Uterus (tissue), 4 donors: ENCODE results near the gene SLIT3. TPM values are rescaled to one million over a fixed set of nuclear protein-coding genes. Genes with fewer than 3 reads are reported as not detected.

Experiments
- DNase-seq, 2 donors: peaks; one replicate each; pipeline ENCODE4 v3.0.0-alpha.2; 2019 to 2020
- H3K27ac ChIP-seq, 2 donors: fragments of 200-600 bp; sonication (generic); 1 replicate in 1 of 2; 2 replicates in 1 of 2; pipeline ENCODE4 v1.5.1; 2016 to 2018
- H3K27me3 ChIP-seq, 2 donors: fragments of 200-600 bp; sonication (generic); one replicate each; pipeline ENCODE4 v1.5.1; 2018 to 2019; ENCODE audit warnings: control low read depth in 1 of 2
- H3K36me3 ChIP-seq, 2 donors: fragments of 200-600 bp; sonication (generic); one replicate each; pipeline ENCODE4 v1.5.1; 2019; ENCODE audit warnings: control low read depth in 1 of 2
- H3K4me1 ChIP-seq, 2 donors: fragments of 200-600 bp; sonication (generic); one replicate each; pipeline ENCODE4 v1.5.1; 2018 to 2019; ENCODE audit warnings: control low read depth in 1 of 2
- H3K4me3 ChIP-seq, 2 donors: fragments of 200-600 bp; sonication (generic); 1 replicate in 1 of 2; 2 replicates in 1 of 2; pipeline ENCODE4 v1.5.1; 2018 to 2019; ENCODE audit warnings: mild to moderate bottlenecking in 1 of 2
- H3K9me3 ChIP-seq, 2 donors: fragments of 200-600 bp; sonication (generic); one replicate each; pipeline ENCODE4 v1.5.1; 2019; ENCODE audit warnings: control low read depth in 1 of 2
- CTCF ChIP-seq, 4 experiments: fragments of 200-600 bp in 2 of 4; fragments of 450-650 bp in 2 of 4; sonication (generic) in 2 of 4; IDR thresholded peaks; one replicate each; pipeline ENCODE4 v1.5.1; 2016 to 2019; ENCODE audit warnings: antibody characterized with exemption in 4 of 4, mild to moderate bottlenecking in 2 of 4, moderate library complexity in 1 of 4
- POLR2A ChIP-seq, 2 donors: fragments of 450-650 bp; IDR thresholded peaks; one replicate each; pipeline ENCODE4 v1.6.1; 2016; ENCODE audit warnings: antibody characterized with exemption in 2 of 2, mild to moderate bottlenecking in 1 of 2, moderate library complexity in 1 of 2
- intact Hi-C: fragments of 100-400 bp; cut with DNase I; formaldehyde crosslinking; loops from one replicate; pipeline ENCODE4 v1.15.1; 2023; ENCODE audit warnings: low total_unique reads
- total RNA-seq, 4 donors: library from RNA; depleted of rRNA in 3 of 4; stranded (reverse); fragments of >200 nt in 3 of 4; gene quantifications; one replicate each; pipeline versions ENCODE4 v1.1.0 to v1.2.4, GENCODE V29; 2014 to 2023
- donor health status: DM: yes; HTN: yes; CAD: no.

SLIT3 gene
- total RNA-seq, 4 donors from 2014 or later, result 9.4 to 62.2 (median 28.1) TPM

DNA sequence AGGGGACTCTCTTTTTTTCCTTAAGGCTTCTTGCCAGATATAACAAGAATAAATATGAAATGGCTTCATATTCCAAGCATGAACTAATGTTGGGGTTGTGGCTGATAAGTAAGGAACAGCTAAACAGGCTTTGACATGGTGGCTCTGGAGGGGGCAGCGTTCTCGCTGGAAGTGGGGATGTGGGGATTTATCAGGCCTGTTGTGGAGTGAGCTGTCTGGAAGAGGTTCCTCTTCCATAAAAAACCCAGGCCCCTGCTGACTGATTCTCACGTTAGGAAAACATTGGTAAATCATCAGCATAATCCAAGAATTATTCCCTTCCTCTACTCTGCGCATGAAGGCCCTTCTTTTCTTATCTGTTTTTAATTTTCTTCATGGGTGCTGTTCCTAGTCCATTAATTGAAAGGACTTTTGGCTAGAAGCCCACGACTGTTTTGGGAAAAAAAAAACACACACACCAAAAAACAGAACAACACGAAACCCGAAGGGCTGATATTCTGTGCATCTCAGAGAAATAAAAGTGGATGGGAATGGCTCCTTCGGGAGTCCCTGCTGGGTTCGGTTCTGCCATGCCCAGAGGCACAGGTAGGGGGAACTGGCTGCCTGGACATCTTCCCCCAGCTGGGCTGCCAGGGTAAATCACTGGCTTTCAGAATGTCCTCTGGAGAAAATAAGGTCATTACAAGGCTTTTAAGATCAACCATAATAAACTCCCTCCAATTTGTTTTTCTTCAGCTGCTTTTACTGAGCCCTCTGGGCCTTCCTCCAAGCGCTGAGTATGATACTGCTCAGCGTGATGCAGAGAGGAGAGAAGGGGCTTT is 297.0 kb downstream of the SLIT3 start:
- peak overlapping the region; percentile 54 to 58 for H3K27ac ChIP-seq
- no peaks in the 10 kb centered on the region for H3K36me3 ChIP-seq
- intact Hi-C loops, result no loop called here
- H3K4me1 ChIP-seq, result no peaks in the 10 kb centered on the region
- peak; percentile 48 for DNase-seq
- no peaks in the 10 kb centered on the region for H3K27me3 ChIP-seq
- no peak overlapping the region for H3K4me3 ChIP-seq
- H3K9me3 ChIP-seq, result no peaks in the 10 kb centered on the region
- peak; percentile 29 to 57 (median 46) for TF ChIP-seq CTCF (IDR thresholded peaks at IDR 0.05)
- TF ChIP-seq POLR2A (IDR thresholded peaks at IDR 0.05), result no peak

DNA sequence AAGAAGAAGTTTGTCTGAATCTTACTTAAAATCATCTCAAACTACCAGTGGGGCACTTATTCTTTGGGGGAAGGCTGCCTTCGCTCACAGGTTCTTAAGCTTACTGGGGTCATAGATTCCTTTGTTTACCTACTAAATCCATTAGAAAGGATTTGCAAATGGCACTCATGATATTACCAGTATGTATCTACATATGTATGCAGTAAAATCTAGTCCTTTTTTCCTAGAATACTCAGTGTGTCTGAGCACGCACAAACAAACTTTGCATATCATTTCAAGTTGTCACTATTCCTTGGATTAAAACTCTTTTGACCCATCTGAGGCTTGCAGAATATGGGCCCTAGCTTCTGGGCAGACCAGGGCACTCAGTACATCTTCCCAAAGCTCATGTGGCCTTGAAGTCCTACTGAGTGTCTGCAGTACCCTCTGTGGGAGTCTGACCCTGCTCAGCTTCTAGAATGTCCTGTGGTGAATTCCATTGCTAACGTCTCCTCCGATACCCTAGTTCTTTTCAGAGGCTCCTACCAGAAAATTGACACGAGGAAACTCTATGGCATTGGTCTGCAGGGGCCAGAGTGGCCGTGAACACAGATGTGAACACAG is 297.9 kb downstream of the SLIT3 start:
- intact Hi-C loops, result no loop called here
- TF ChIP-seq POLR2A (IDR thresholded peaks at IDR 0.05), result no peak
- TF ChIP-seq CTCF (IDR thresholded peaks at IDR 0.05), result no peak
- peak overlapping the region in 1 of 2 donors; percentile 54 for H3K27ac ChIP-seq

DNA sequence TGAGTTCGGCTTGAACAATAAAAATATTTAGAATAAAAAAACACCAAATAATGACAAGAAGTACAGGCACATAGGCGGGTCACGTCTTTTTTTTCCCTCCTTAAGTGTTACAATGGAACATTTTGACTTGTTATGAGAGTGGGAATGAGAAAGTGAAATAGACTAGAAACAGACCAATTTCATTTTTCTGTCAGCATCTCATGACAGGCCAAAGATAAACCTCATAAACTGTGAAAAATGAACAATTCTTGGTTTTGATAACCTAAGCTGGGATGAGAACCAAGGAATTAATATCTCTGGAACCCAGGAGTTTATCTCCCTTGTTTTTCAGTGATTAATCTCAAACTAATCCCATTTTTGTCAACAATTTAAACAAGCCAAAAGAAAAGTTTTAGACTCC is 299.5 kb downstream of the SLIT3 start:
- intact Hi-C loops, result no loop called here

More for the DNA sequence above, 297.9 kb downstream of the SLIT3 start:
- H3K27me3 ChIP-seq, result no peaks in the 10 kb centered on the region
- H3K4me3 ChIP-seq, result no peak overlapping the region
- H3K36me3 ChIP-seq, result no peaks in the 10 kb centered on the region
- no peak for DNase-seq
- no peaks in the 10 kb centered on the region for H3K9me3 ChIP-seq
- H3K4me1 ChIP-seq, result no peaks in the 10 kb centered on the region

DNA sequence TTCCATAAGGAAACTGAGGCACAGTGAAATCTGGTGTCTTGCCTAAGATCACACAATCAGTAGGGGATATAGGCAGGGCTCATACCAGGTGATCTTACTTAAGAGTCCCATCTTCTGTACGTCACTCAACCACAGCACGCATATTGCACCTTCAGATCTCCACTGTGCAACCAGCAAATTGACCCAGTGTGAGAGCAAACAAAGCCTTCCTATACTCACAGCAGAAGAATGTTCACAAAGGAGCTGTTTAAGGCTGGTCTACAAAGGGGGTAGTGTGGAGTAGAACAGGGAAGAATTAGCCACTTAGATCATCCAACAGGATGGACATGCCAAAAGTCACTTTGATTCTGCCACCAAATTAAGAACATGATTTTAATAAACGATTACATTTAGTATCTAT is 305.9 kb downstream of the SLIT3 start:
- H3K36me3 ChIP-seq, result no peaks in the 10 kb centered on the region
- H3K4me3 ChIP-seq, result no peak overlapping the region
- no peak for TF ChIP-seq CTCF (IDR thresholded peaks at IDR 0.05)
- no peak for TF ChIP-seq POLR2A (IDR thresholded peaks at IDR 0.05)
- no peak overlapping the region for H3K27ac ChIP-seq
- H3K4me1 ChIP-seq, result no peaks in the 10 kb centered on the region
- no peaks in the 10 kb centered on the region for H3K9me3 ChIP-seq
- no peaks in the 10 kb centered on the region for H3K27me3 ChIP-seq
- intact Hi-C loops, result no loop called here
- no peak for DNase-seq

More for the DNA sequence above, 299.5 kb downstream of the SLIT3 start:
- Histone ChIP-seq H3K36me3 (no peaks in the 10 kb centered on the region), H3K4me1 (no peaks in the 10 kb centered on the region), H3K4me3 (no peak overlapping the region), H3K27ac (no peak overlapping the region), H3K27me3 (no peaks in the 10 kb centered on the region), H3K9me3 (no peaks in the 10 kb centered on the region)
- no peak for TF ChIP-seq CTCF (IDR thresholded peaks at IDR 0.05)
- TF ChIP-seq POLR2A (IDR thresholded peaks at IDR 0.05), result no peak
- DNase-seq, result no peak

DNA sequence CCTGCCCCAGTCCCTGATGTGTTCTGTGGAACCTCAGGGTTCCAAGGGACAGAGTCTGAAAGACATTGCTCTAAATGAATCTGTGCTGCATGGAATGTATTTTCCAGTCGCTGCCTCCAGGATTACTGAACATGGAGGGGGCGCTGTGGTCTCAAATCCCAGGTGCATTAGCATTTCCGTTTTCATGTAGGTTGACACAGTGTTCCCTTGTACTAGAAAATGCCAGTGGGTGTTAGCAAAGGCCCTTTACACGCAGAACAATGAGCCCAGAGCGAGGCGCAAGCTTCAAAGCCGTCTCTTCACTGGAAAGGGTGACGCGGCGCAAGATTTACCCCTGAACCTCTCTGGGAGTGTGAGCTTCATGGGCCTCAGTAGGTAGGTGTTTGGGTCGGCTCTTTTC is 308.3 kb downstream of the SLIT3 start:
- no peak for DNase-seq
- H3K9me3 ChIP-seq, result no peaks in the 10 kb centered on the region
- intact Hi-C loops, result no loop called here
- H3K27ac ChIP-seq, result no peak overlapping the region
- no peaks in the 10 kb centered on the region for H3K36me3 ChIP-seq
- TF ChIP-seq POLR2A (IDR thresholded peaks at IDR 0.05), result no peak
- H3K4me3 ChIP-seq, result no peak overlapping the region
- H3K4me1 ChIP-seq, result no peaks in the 10 kb centered on the region
- no peaks in the 10 kb centered on the region for H3K27me3 ChIP-seq
